Astrocyte of the spinal cord (primary cell): Measurements from ENCODE around the gene ZNF200.

ENCODE experiments used
- DNase-seq: peaks from one replicate; pipeline ENCODE4 v3.0.0; 2011; ENCODE audit warnings: low read depth, low spot score
- H3K4me3 ChIP-seq: 2 replicates; pipeline ENCODE4 v1.5.1; 2011; ENCODE audit warnings: low read depth, mild to moderate bottlenecking, low read length, moderate library complexity
- CTCF ChIP-seq: IDR thresholded peaks from 2 replicates; pipeline ENCODE4 v1.5.1; 2012; ENCODE audit warnings: low read depth, mild to moderate bottlenecking, low read length, inconsistent platforms
- in situ Hi-C: cut with HindIII; loops from 2 replicates; pipeline ENCODE4 v1.10.0; 2017; ENCODE audit warnings: low sequenced_read_pairs

ZNF200 gene

GRCh38 chr16:3242709-3243108 is 7.8 kb upstream of the ZNF200 start:
- no peak for DNase-seq
- in situ Hi-C loops = no loop called here
- H3K4me3 ChIP-seq = no peak overlapping the region
- no peak for TF ChIP-seq CTCF

GRCh38 chr16:3241761-3242160 is 6.8 kb upstream of the ZNF200 start:
- TF ChIP-seq CTCF = no peak
- DNase-seq = no peak
- H3K4me3 ChIP-seq = no peak overlapping the region
- in situ Hi-C loops = no loop called here

GRCh38 chr16:3235856-3236669 is 1.1 kb upstream of the ZNF200 start:
- DNase-seq = no peak
- in situ Hi-C loops = no loop called here
- TF ChIP-seq CTCF = no peak
- H3K4me3 ChIP-seq = no peak overlapping the region

- no peak for DNase-seq
- peak overlapping the region; percentile 87 for H3K4me3 ChIP-seq
- TF ChIP-seq CTCF = no peak
- in situ Hi-C loops = no loop called here
Measured at GRCh38 chr16:3234543-3234856, 458 bp downstream of the ZNF200 start.

- in situ Hi-C loops = no loop called here
- peak; percentile 6 for DNase-seq
- H3K4me3 ChIP-seq = no peak overlapping the region
- TF ChIP-seq CTCF = no peak
Measured at GRCh38 chr16:3223913-3224515, 10.9 kb downstream of the ZNF200 start.

GRCh38 chr16:3220839-3221238 is 14.1 kb downstream of the ZNF200 start:
- TF ChIP-seq CTCF = no peak
- in situ Hi-C loops = no loop called here

More at GRCh38 chr16:3220839-3221238, 14.1 kb downstream of the ZNF200 start:
- DNase-seq = no peak
- H3K4me3 ChIP-seq = no peak overlapping the region
